Daoy (cell line): ENCODE data around the gene MAEA. TPM values are rescaled to one million over a fixed set of nuclear protein-coding genes. Genes with fewer than 3 reads are reported as not detected.

Experiments
- DNase-seq: peaks from one replicate; pipeline ENCODE4 v3.0.0-alpha.2; 2015; ENCODE audit warnings: low read depth
- total RNA-seq: library from RNA; depleted of rRNA; stranded (reverse); fragments of >200 nt; shearing (Covaris generic); gene quantifications from 2 replicates; pipeline ENCODE4 v1.2.3, GENCODE V29; 2014

MAEA gene
- total RNA-seq, 1 experiment from 2014 or later: 68.7 TPM

DNA sequence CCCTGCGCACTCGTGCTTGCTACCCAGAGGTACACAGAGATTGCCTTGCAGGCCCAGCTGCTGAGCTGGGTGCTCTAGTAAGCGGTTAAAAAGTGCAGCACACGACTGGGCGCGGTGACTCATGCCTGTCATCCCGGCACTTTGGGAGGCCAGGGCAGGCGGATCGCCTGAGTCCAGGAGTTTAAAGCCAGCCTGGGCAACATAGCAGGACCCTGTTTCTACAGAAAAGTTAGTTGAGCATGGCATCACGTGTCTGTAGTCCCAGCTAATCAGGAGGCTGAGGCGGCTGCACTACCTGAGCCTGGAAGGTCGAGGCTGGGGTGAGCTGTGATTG lies 62.8 kb downstream of the MAEA start:
- DNase-seq: no peak

DNA sequence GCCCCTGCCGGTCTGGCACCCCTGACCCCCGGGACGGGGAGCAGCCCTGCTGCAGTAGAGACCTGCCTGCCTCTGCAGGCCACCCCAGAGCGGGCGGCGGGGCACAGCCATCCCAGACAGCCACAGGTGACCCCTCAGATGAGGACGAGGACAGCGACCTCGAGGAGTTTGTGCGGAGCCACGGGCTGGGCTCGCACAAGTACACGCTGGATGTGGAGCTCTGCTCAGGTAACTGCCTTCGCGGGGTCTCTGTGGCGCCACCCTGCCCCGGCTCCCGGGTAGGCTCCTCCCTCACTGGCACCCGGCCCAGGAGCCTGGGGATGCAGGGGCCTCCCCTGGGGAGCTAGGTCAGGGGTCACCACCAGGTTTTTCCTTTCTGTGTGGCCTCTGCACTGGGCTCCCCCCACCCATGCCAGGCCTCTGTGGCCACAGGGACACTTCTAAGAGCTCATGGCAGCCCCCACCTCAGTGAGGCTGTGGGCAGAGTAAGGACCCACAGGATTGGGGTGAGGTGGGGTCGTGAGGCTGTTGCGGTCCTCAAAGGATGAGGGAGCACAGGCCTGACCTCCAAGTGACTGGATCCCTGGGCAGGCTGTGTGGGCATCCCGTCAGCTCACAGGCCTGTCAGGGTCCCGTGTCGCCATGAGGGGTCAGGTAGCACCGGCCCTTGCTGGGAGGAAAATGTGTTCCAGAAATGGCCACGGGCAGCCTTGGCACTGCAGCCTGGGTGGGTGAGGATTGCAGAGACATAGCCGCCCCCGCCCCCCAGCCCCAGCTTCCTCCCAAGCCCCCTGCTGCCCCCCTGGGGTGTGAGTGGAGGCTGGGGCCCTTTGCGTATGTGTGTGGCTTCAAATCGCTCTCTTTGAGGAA lies 63.7 kb downstream of the MAEA start:
- no peak for DNase-seq

DNA sequence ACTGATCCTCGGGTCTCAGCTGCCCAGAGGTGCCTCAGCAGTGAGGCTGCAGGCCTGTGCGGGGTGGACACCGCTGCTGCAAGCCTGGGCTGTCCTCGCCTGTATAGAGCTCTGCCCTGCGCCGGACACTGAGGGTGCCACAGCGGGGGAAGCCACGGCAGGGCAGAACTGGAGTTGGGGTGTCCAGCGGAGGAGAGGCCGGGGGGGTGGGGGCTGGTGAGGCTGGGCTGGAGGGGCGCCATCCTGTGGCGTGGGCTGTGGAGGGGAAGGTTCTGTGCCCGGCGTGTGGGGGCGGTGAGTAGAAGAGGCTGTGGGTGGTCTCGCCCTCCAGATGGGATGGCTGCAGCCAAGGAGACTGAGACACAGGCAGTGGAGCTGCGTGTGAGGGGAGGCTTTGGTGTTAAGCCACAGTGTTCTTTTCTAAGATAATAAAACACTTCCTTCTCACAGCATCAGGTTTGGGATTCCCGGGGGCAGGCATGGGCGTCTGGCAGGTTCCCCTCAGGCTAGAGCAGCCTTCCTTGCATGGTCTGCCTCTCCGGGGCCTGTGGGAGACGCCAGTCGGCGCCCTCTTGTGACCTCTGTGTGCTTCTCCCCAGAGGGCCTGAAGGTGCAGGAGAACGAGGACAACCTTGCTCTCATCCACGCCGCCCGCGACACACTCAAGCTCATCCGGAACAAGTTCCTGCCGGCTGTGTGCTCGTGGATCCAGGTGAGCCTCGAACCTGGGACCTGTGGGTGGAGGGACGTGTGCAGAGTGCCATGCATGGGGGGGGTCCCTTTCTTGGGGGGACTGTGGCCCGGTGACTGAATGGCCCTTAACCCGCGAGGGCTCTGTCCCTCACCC lies 64.7 kb downstream of the MAEA start:
- no peak for DNase-seq

DNA sequence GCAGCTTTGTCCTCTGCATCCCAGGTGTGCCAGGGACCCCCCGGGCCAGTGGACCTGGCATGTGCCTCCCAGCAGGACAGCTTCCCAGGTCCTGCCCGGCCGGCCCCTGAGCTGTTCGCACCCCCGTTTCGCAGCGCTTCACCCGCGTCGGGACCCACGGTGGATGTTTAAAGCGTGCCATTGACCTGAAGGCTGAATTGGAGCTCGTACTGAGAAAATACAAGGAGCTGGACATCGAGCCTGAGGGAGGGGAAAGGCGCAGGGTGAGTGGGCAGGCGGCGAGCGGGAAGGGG lies 65.2 kb downstream of the MAEA start:
- DNase-seq: no peak

DNA sequence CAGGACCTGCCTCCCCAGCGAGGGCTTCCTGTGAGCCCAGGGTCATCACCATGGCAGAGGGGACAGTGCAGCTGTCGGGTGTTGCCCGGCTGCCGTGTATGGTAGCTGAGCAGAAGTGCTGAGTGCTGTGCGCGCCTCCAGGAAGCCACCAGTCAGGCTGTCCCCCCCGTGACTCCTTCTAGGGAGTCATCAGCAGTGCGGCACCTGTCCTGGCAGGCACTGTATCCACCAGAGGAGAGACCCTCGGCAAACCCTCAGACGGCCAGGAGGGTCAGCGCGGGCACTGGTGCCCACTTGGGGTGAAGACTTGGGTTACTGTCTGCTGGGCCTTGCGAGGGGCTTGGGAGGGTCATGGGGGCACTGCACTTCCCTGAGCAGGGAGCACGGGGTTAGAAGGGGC lies 65.7 kb downstream of the MAEA start:
- no peak for DNase-seq

DNA sequence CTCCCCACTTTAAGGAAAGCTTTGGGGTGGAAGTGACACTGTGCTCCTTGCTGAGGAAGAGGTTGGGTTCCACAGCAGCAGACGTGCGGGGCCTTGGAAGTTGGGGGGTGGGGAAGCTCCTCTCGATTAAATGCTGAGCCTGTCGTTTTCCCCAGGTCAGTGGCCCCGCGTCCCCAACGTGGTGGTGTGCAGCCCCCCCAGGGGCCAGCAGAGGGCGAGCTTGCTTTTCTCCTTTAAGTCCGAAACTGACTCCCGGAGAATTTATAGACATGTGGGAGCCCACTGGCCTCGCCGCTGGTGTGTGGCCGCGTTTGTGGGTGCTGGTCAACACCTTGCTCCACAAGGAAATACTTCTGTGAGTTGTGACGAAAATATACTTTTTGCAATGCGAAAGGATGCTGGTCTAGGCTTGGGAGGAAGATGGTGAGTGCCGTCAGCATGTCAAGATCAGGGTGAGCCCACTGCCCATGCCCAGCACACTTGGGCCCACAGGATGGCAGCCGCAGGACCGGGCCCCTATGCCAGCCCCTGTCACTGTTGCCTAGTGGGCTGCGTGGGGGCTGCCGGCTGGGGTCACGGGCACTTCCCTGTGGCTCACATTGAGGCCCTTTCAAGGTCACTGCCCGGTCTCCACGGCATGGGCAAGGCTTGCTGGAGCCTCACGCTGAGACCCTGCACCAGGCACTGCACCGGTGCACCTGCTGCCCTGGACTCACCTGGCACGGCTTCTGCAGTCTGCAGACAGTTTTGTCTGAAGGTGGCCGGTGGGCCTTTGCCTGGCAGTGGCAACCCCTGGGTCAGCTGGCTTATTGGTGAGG lies 66.7 kb downstream of the MAEA start:
- DNase-seq: peak; percentile 53

DNA sequence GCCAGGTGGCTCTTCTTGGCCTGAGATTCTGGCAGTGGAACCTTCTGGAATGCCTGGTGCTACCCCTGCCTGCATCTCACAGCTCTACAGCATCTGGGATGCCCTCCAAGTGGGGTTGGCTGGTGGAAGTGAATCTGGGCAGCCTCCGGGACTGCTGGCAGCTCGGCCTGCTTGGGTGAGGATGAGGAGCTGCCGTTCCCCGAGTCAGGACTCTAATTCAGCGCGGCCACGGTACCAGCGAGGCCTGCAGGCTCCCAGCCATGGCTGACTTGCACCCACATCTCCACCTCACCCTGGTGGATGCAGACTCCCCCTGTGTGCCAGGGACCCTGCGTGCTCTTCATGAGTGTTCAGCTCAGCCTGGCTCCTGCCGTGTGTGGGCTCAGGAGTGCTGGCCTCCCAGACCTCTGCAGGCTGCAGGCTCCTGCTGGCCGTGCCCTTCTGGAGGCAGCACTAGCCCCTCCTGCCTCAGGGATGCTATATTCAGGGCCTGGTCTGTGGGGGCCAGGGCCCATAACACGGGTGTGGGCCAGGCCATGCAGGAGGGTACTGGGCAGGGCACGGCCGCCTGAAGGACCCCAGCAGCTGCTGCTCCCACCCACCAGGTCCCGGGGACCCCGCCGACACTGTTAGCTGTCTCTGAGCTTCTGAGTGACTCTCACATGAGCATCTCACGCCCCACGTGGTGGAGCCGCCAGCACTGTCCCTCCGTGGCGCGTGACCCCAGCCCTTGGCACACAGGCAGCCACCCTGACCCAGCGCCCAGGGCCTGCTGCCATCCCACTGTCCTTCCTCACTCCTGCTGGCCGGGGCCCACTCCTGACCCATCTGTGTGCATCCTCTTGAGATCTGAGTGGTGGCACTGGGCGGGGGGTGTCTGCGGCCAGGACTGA lies 67.9 kb downstream of the MAEA start:
- no peak for DNase-seq

DNA sequence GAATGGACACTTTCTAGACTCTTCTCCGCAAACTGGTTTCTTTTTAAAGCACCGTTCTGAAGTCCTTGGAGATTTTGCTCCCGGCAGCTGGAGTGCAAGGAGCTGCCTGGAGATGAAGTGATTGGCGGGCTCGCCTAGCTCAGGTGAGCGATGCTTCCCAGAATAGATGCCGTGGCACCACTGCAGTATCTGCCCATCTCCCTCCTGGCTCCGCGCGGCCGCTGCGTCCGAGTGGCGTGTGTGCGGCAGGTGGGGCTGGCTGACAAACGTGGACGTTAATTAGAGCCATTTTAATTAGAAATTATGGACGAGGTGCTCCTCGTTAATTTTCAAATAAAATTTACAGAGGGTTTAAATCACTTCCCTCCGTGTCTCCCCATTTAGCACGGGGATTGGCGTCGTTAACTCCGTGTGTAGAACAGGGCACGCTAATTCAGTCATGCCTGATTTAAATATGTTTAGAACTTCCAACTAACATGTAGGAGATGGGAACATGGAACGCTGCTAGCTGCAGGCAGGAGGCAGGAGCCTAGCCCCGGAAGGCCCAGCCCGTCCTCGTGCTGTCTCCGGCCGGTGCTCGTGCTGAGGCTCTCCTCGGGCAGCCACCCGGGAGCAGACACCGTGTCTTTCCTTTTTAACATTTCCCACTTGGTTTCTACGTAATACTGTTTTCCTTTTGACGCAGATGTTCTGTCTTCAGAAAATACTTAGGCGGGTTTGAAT lies 68.9 kb downstream of the MAEA start:
- DNase-seq: no peak

DNA sequence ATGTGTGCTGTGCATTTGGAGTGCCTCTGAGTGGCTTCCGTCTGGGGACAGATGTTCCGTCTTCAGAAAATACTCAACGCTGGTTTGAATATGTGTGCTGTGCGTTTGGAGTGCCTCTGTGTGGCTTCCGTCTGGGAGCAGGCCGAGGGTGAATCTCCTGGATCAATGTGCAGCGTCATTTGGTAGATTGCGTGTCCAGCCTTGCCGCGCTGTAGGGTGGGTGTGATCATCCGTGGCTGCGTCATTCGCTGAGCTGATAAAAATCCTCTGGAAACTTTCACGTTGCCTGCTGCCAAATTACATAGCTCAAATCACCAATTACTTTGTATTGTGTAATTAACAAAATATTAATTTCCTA lies 69.4 kb downstream of the MAEA start:
- no peak for DNase-seq

DNA sequence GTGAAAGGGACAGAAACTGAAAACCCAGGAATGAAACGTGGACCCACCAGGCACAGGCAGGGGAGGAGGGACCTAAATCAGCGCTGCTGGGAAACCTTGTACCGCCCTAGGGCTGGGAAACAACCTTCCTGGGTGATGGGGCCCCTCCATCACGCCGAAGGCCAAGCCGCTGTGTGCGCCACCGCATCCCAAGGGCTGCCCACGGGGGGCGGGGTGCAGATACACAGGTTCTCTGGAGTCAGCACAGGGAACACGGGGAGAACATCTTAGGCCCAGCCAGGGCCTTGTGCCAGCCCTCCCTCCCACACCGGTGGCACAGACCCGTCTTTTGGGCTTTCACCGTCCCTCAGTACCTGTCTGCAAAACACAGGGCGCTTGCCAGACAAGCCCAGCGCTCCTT lies 70.3 kb downstream of the MAEA start:
- DNase-seq: no peak

DNA sequence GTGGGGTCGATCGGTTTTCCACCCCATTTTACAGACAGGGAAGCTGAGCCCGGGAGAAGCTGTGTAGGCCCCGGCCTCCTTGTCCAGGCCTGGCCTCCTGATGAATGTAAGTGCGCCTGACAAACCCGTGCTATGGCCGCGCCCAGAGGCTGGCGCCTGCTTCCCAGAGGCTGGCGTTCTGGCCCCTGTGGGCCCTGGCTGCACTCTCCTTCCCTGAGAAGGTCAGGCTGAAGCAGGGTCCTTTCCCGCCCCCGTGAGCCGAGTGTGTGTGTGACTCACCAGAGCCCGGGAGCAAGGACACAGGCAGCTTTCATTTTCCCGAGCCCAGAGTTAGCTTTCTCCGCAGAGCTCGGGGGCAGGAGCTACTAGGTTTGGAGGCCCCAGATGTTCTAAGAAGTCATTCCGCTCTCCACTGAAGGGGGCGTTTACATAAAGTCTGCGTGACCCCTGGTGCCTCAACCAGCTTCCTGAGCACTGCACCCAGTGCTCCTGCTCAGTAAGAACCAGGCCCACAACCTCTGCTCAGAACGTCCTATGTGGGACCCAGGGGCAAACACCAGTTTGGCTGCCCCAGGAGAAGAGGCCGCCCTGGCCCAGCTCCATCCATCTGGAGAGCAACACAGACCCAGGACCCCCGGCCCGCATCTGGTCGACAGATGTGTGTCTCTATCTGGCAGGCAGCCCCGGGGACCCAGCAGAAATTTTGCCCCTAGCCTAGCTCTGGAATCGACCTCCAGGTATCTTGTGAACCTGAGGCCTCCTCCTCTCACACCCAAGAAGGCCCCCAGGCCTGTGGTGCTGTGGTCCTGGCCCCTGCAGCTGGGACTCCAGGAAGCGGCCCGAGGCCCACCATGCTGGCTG lies 71.0 kb downstream of the MAEA start:
- peak; percentile 54 for DNase-seq

DNA sequence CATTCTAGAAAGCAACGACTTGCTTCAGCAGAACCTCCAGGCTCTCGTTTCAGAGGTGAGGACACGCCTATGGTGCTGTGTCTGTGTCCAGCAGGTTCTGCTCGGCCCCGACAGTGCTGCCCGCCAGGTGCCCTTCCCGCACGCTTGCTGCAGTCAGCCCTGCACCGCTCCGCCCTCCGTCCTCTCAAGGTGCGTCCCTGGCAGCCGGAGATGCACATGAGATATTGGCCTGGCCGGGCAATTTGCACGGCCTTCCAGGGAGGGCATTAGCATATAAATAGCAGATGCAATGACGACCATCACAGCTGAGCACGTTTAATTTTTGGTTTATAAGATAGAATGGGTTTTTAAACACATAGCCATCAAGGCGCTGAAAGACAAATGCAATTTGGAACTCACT lies 71.7 kb downstream of the MAEA start:
- DNase-seq: no peak

DNA sequence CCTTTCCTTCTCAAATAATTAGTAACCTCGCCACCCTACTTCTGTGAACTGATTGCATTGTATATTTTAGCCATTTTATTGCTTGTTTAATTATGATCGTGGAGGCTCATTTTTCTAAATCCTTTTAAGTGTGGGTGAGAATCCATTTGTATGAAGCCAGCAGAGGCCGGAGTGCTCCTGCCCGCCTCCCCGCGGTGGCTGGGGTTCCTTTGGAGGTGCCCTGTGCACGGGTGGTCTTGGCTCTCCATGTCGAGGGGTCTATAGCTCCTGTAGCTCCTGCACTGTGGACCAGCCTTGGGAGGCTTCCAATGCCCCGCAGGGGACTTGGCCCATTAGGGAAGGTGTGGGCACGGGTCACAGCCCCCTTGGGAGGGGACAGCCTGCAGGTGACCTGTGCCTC lies 72.4 kb downstream of the MAEA start:
- DNase-seq: no peak

DNA sequence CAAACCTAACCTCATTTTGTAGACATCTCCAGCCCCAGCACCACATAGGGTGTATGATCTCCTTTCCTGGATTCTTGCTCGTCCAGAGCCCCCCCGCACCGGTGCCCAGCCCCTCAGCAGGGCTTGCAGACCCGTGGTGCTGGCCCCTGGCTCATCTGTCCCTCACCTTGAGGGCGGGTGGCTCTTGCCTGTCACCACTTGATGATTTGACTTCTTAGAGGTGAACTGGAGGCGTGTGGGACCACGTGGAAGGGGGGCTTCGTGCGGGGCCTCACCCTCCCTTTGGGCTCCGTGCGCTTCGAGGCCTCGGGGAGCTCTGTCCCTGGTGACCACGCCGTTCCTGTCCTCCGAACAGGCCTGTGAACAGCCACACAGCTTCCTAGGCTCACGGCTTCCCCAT lies 72.8 kb downstream of the MAEA start:
- DNase-seq: no peak

DNA sequence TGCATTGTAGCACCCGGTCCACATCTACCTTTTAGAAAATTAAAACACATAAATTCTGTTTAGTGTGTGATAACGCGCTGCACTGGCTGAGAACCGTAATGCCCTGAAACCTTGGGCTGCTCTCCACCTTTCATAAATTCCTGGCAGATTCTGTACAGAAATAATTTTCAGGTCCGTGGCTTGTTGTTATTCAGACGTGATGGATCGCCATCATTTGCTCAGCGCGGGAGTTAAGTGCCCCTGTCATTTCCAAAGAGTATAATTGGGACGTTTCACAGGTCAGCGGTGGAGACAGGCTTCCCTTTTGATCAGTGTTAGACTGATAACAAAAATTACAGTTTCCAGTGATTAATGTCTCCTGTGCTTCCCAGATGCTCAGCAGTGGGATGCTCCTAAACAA lies 73.8 kb downstream of the MAEA start:
- no peak for DNase-seq

DNA sequence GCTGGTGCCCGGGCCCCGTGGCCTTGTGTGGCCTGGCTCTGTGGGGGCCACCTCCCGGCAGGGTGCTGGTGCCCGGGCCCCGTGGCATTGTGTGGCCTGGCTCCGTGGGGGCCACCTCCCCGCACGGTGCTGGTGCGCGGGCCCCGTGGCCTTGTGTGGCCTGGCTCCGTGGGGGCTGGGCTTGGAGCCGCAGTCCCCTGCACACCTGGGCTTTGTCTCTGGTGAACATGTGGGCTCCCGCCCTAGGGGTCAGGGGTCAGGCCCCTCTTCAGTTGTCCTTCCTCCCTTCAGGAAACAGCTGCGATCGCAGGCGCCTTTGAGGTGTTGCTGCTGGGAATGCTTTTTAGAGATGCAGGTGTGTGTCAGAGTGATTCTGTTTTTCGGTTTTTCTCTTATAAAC lies 74.5 kb downstream of the MAEA start:
- DNase-seq: no peak

DNA sequence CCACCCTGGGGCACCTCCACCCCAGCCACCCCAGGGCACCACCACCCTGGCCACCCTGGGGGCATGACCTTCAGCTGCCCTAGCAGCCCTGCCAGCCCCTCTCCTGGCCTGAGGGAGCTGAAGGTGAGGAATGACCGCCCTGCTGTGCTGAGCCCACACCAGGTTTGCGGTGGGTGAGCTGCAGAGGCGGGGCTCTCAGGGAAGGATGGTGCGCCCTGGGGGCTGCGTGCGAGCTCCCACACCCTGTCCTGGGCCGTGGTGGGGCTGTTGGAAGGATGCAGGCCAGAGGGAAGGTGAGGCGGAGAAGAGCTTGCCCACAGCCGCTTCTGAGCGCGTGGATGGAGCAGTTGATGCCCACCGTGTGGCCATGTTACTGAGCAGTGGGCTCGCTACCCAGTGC lies 75.1 kb downstream of the MAEA start:
- no peak for DNase-seq

DNA sequence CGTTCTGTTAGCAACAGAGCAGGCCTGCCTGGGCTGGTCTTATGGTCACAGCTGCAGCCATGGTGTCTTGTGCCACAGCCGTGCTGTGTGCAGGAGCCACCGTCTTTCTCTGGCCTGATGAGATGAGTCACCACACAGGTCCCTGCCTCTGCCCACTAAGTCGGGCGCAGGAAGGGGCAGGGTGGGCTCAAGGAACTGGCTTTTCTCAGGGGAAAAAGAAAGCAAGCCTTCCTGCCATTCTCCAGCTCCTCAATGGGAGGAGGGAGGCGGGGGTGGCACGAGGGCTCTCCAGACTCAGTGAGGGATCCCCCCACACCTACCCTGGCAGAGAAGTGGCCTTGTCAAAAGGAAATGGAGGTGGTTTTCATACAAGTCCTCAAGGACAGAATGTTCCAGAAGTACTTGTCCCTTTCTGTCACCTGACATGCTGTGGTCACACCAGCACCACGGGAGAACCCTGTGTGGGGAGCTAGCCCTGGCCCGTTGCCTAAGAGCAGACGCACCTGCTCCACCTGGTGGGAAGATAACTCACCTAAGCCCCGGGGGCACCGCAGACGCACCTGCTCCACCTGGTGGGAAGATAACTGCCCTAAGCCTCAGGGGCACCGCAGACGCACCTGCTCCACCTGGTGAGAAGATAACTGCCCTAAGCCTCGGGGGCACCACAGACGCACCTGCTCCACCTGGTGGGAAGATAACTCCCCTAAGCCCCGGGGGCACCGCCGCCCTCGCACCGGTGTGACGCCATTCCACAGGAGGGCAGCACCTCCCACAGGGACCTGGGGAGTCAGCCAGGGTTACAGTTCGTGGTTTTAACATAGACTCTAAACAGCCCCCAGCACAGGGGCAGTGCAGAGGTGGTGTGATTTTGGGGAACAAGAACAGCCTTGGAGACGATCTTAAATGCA lies 75.8 kb downstream of the MAEA start:
- DNase-seq: no peak
